GM23248 (cell line): ENCODE data around the gene C1QC.

ENCODE experiments used
- EZH2 ChIP-seq: fragments of 200-600 bp; sonication (generic); IDR thresholded peaks from 2 replicates; pipeline ENCODE4 v1.6.1; 2018; ENCODE audit warnings: antibody characterized with exemption, mild to moderate bottlenecking; ENCODE audit not compliant: insufficient read depth, poor library complexity, severe bottlenecking
- EZH2phosphoT487 ChIP-seq: fragments of 200-600 bp; sonication (generic); IDR thresholded peaks from 2 replicates; pipeline ENCODE4 v1.6.1; 2018; ENCODE audit warnings: antibody characterized with exemption, moderate library complexity, mild to moderate bottlenecking, low read depth; ENCODE audit not compliant: insufficient read depth

DNA sequence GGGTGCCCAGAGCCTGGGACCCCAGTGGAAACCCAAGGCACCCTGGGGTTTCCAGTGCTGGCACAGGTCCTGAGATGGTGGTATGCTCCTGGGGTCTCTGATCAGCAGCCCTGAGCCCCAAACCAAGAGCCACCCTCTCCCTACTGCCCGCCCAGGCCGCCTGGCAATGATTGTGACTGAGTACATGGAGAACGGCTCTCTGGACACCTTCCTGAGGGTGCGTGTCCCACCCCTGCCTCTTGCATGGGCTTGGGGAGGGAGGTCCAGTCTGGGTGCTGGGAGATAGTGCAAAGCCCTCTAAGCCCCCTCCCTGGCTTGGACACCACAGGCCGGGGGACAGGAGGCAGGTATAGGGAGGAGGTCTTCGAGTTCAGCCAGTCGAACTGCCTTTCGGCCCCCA is 45.4 kb upstream of the C1QC start:
- TF ChIP-seq EZH2: no peak
- TF ChIP-seq EZH2phosphoT487: no peak
